Measurements from ENCODE around the gene TXNDC11.

TXNDC11 gene

GRCh38 chr16:11768849-11769248 is 26.2 kb upstream of the TXNDC11 start:
- Histone ChIP-seq H4K12ac (ENCODE audit: low read depth, low read length) (no peak overlapping the region), H3K27me3 (ENCODE audit: insufficient read depth, low read length) (no peaks in the 10 kb centered on the region), H3K4me1 (ENCODE audit: control insufficient read depth in 1 of 2, insufficient read depth in 2 of 2, low read length in 2 of 2) (no peaks in the 10 kb centered on the region), H3K4ac (ENCODE audit: low read depth, low read length) (no peak overlapping the region), H2BK5ac (ENCODE audit: low read depth, low read length, poor library complexity) (no peak overlapping the region), H4K8ac (ENCODE audit: low read depth, low read length) (no peak overlapping the region), H2BK120ac (ENCODE audit: insufficient read depth, low read length, poor library complexity) (no peak overlapping the region), H3K14ac (ENCODE audit: low read length) (no peak overlapping the region), H3K9ac (ENCODE audit: low read length) (no peak overlapping the region), H3K4me3 (ENCODE audit: low read depth, low read length) (no peak overlapping the region), H3K27ac (ENCODE audit: low read depth, low read length) (no peak overlapping the region), H2AFZ (ENCODE audit: insufficient read depth, low read length, poor library complexity) (no peak overlapping the region), H2AK5ac (ENCODE audit: low read length) (no peak overlapping the region), H3K18ac (ENCODE audit: low read length) (no peak overlapping the region), H3K4me2 (ENCODE audit: low read length) (no peak overlapping the region), H3K79me2 (ENCODE audit: control insufficient read depth, insufficient read depth, low read length, poor library complexity) (no peaks in the 10 kb centered on the region), H4K91ac (ENCODE audit: low read depth, low read length) (no peak overlapping the region), H3K79me1 (ENCODE audit: low read length) (no peaks in the 10 kb centered on the region), H3K36me3 (ENCODE audit: control insufficient read depth in 1 of 2, insufficient read depth in 2 of 2, low read length in 2 of 2) (peaks cover 42 to 53% of the 10 kb centered on the region in 2 experiments), H3K23ac (ENCODE audit: low read length) (no peak overlapping the region), H3K9me3 (ENCODE audit: insufficient read depth, low read depth, low read length) (no peaks in the 10 kb centered on the region), H2BK12ac (ENCODE audit: low read length) (no peak overlapping the region)
- no CpG with 5 or more reads among the region's 7 CpGs for WGBS (ENCODE audit: extremely low coverage, insufficient coverage, insufficient read length)
- DNase-seq, result no peak

- H3K14ac ChIP-seq (ENCODE audit: low read length), result no peak overlapping the region
- no peak overlapping the region for H3K9ac ChIP-seq (ENCODE audit: low read length)
- H3K18ac ChIP-seq (ENCODE audit: low read length), result no peak overlapping the region
- no peak overlapping the region for H3K27ac ChIP-seq (ENCODE audit: low read depth, low read length)
- no peaks in the 10 kb centered on the region for H3K79me2 ChIP-seq (ENCODE audit: control insufficient read depth, insufficient read depth, low read length, poor library complexity)
- no peak overlapping the region for H3K4me3 ChIP-seq (ENCODE audit: low read depth, low read length)
- peaks cover 31 to 43% of the 10 kb centered on the region in 2 experiments for H3K36me3 ChIP-seq (ENCODE audit: control insufficient read depth in 1 of 2, insufficient read depth in 2 of 2, low read length in 2 of 2)
- H3K79me1 ChIP-seq (ENCODE audit: low read length), result no peaks in the 10 kb centered on the region
- no CpG with 5 or more reads among the region's 4 CpGs for WGBS (ENCODE audit: extremely low coverage, insufficient coverage, insufficient read length)
- H3K4ac ChIP-seq (ENCODE audit: low read depth, low read length), result no peak overlapping the region
- no peak overlapping the region for H2AK5ac ChIP-seq (ENCODE audit: low read length)
- H3K27me3 ChIP-seq (ENCODE audit: insufficient read depth, low read length), result no peaks in the 10 kb centered on the region
- H2BK12ac ChIP-seq (ENCODE audit: low read length), result no peak overlapping the region
- no peak overlapping the region for H2BK5ac ChIP-seq (ENCODE audit: low read depth, low read length, poor library complexity)
- no peaks in the 10 kb centered on the region for H3K4me1 ChIP-seq (ENCODE audit: control insufficient read depth in 1 of 2, insufficient read depth in 2 of 2, low read length in 2 of 2)
- DNase-seq, result no peak
- H3K9me3 ChIP-seq (ENCODE audit: insufficient read depth, low read depth, low read length), result no peaks in the 10 kb centered on the region
- H3K4me2 ChIP-seq (ENCODE audit: low read length), result no peak overlapping the region
- no peak overlapping the region for H2AFZ ChIP-seq (ENCODE audit: insufficient read depth, low read length, poor library complexity)
- no peak overlapping the region for H4K12ac ChIP-seq (ENCODE audit: low read depth, low read length)
- H2BK120ac ChIP-seq (ENCODE audit: insufficient read depth, low read length, poor library complexity), result no peak overlapping the region
- no peak overlapping the region for H4K8ac ChIP-seq (ENCODE audit: low read depth, low read length)
- no peak overlapping the region for H3K23ac ChIP-seq (ENCODE audit: low read length)
- H4K91ac ChIP-seq (ENCODE audit: low read depth, low read length), result no peak overlapping the region
Measured at GRCh38 chr16:11762431-11762830, 19.8 kb upstream of the TXNDC11 start.

DNA sequence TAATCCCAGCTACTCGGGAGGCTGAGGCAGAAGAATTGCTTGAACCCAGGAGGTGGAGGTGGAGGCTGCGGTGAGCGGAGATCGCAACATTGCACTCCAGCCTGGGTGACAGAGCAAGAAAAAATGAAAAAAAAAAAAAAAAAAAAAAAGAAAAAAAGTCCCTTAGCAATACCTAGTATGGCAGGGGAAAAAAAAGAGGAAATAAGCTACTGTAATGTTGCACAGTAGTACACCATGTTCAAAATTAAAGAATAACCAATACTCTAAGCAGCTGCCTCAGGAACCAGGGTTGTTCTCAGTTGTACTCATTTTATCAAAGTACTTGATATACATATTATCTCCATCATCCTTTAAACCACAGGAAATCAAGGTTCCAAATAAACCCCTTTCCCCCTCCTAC is 17.3 kb upstream of the TXNDC11 start:
- Histone ChIP-seq H2BK12ac (ENCODE audit: low read length) (no peak overlapping the region), H3K4me1 (ENCODE audit: control insufficient read depth in 1 of 2, insufficient read depth in 2 of 2, low read length in 2 of 2) (no peaks in the 10 kb centered on the region), H4K8ac (ENCODE audit: low read depth, low read length) (no peak overlapping the region), H3K9me3 (ENCODE audit: insufficient read depth, low read depth, low read length) (no peaks in the 10 kb centered on the region), H3K4me3 (ENCODE audit: low read depth, low read length) (no peak overlapping the region), H2BK120ac (ENCODE audit: insufficient read depth, low read length, poor library complexity) (no peak overlapping the region), H4K91ac (ENCODE audit: low read depth, low read length) (no peak overlapping the region), H2BK5ac (ENCODE audit: low read depth, low read length, poor library complexity) (no peak overlapping the region), H3K79me2 (ENCODE audit: control insufficient read depth, insufficient read depth, low read length, poor library complexity) (no peaks in the 10 kb centered on the region), H3K14ac (ENCODE audit: low read length) (no peak overlapping the region), H2AFZ (ENCODE audit: insufficient read depth, low read length, poor library complexity) (no peak overlapping the region), H3K27me3 (ENCODE audit: insufficient read depth, low read length) (no peaks in the 10 kb centered on the region), H3K4ac (ENCODE audit: low read depth, low read length) (no peak overlapping the region), H3K79me1 (ENCODE audit: low read length) (no peaks in the 10 kb centered on the region), H3K27ac (ENCODE audit: low read depth, low read length) (no peak overlapping the region), H2AK5ac (ENCODE audit: low read length) (no peak overlapping the region), H3K36me3 (ENCODE audit: control insufficient read depth in 1 of 2, insufficient read depth in 2 of 2, low read length in 2 of 2) (peaks cover 32 to 46% of the 10 kb centered on the region in 2 experiments), H3K4me2 (ENCODE audit: low read length) (no peak overlapping the region), H3K9ac (ENCODE audit: low read length) (no peak overlapping the region), H3K23ac (ENCODE audit: low read length) (no peak overlapping the region), H4K12ac (ENCODE audit: low read depth, low read length) (no peak overlapping the region), H3K18ac (ENCODE audit: low read length) (no peak overlapping the region)
- WGBS (ENCODE audit: extremely low coverage, insufficient coverage, insufficient read length), result no CpG with 5 or more reads among the region's 4 CpGs
- DNase-seq, result no peak

DNA sequence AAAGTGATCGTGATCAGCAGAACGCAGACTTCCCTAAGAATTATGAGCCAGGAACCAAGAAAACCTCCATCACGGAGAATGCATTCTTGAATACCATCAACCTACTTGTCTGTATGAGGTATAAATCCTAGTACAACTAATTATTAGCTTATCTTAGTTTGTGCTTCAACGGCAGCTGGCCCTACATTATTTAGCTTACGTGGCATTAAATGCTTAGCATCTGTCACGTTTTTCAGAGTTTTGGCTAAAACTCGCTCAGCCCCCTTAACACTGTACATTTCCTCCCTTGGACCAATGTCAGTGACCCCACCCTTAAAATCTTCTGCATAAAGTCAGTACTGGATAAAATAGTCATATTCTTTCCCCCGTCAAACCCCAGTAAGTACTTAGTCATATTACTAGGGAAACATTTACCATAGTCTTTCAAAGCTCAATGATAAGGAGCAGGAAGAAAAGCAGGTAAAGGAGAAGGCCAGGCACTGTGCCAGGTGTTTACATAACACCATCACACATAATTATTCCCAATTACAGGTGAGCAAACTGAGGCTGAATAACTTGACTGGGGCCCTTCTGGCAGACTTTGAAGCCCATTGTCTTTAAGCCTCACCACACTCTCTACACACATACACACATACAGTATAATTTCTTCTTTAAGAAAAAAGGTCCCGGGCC is 16.6 kb upstream of the TXNDC11 start:
- H4K12ac ChIP-seq (ENCODE audit: low read depth, low read length), result no peak overlapping the region
- no peak overlapping the region for H2AK5ac ChIP-seq (ENCODE audit: low read length)
- no peaks in the 10 kb centered on the region for H3K79me1 ChIP-seq (ENCODE audit: low read length)
- H3K79me2 ChIP-seq (ENCODE audit: control insufficient read depth, insufficient read depth, low read length, poor library complexity), result no peaks in the 10 kb centered on the region
- no peaks in the 10 kb centered on the region for H3K27me3 ChIP-seq (ENCODE audit: insufficient read depth, low read length)
- H2BK12ac ChIP-seq (ENCODE audit: low read length), result no peak overlapping the region
- no peak overlapping the region for H3K14ac ChIP-seq (ENCODE audit: low read length)
- H2AFZ ChIP-seq (ENCODE audit: insufficient read depth, low read length, poor library complexity), result no peak overlapping the region
- no peaks in the 10 kb centered on the region for H3K4me1 ChIP-seq (ENCODE audit: control insufficient read depth in 1 of 2, insufficient read depth in 2 of 2, low read length in 2 of 2)
- no peak for DNase-seq
- no CpG with 5 or more reads among the region's 9 CpGs for WGBS (ENCODE audit: extremely low coverage, insufficient coverage, insufficient read length)
- H3K4me3 ChIP-seq (ENCODE audit: low read depth, low read length), result no peak overlapping the region
- H3K23ac ChIP-seq (ENCODE audit: low read length), result no peak overlapping the region
- H4K8ac ChIP-seq (ENCODE audit: low read depth, low read length), result no peak overlapping the region
- H3K27ac ChIP-seq (ENCODE audit: low read depth, low read length), result no peak overlapping the region
- H3K36me3 ChIP-seq (ENCODE audit: control insufficient read depth in 1 of 2, insufficient read depth in 2 of 2, low read length in 2 of 2), result peaks cover 37 to 47% of the 10 kb centered on the region in 2 experiments
- no peak overlapping the region for H3K9ac ChIP-seq (ENCODE audit: low read length)
- no peak overlapping the region for H4K91ac ChIP-seq (ENCODE audit: low read depth, low read length)
- no peak overlapping the region for H2BK5ac ChIP-seq (ENCODE audit: low read depth, low read length, poor library complexity)
- H3K4ac ChIP-seq (ENCODE audit: low read depth, low read length), result no peak overlapping the region
- H3K4me2 ChIP-seq (ENCODE audit: low read length), result no peak overlapping the region
- no peak overlapping the region for H2BK120ac ChIP-seq (ENCODE audit: insufficient read depth, low read length, poor library complexity)
- H3K9me3 ChIP-seq (ENCODE audit: insufficient read depth, low read depth, low read length), result no peaks in the 10 kb centered on the region
- no peak overlapping the region for H3K18ac ChIP-seq (ENCODE audit: low read length)
